GM12878 (cell line): ENCODE results near the gene SUZ12. TPM values are rescaled to one million over a fixed set of nuclear protein-coding genes. Genes with fewer than 3 reads are reported as not detected.
A peak's percentile ranks its signal among the peaks of the same experiment; 100 is the strongest.

ENCODE experiments used
- ATAC-seq: fragments of 200-7000 bp; cut with Tn5 transposase; 3 replicates; pipeline ENCODE4 v1.9.1; 2020; ENCODE audit warnings: mild to moderate bottlenecking, moderate library complexity
- BruUV-seq: library from RNA; stranded (reverse); fragments of 400-500 nt; replicated peaks from 2 replicates; lab custom pipeline; 2021; lab: Mats Ljungman, UMichigan
- CTCF ChIA-PET: fragments of 300-600 bp; sonication (Branson Sonifier 250); formaldehyde crosslinking; extraction: SDS; loops from one replicate; lab custom pipeline; 2021; ENCODE audit warnings: inconsistent platforms; lab: Yijun Ruan, JAX
- POLR2A ChIA-PET: fragments of 350-600 bp; formaldehyde crosslinking; extraction: SDS; loops from one replicate; lab custom pipeline; 2021; ENCODE audit warnings: inconsistent platforms; lab: Charles Lee
- RAD21 ChIA-PET: fragments of 300-600 bp; sonication (Branson Sonifier 250); formaldehyde crosslinking; loops from one replicate; lab custom pipeline; 2023; ENCODE audit warnings: antibody characterized with exemption; ENCODE audit not compliant: unreplicated experiment; lab: Charles Lee
- SMC1A ChIA-PET: fragments of 300-600 bp; sonication (Branson Sonifier 250); formaldehyde crosslinking; loops from one replicate; lab custom pipeline; 2023; ENCODE audit not compliant: unreplicated experiment, uncharacterized antibody; lab: Charles Lee
- DNase-seq: peaks from one replicate; pipeline ENCODE4 v3.0.0-alpha.2; 2011; ENCODE audit warnings: low read depth, low spot score
- FAIRE-seq: peaks from 3 replicates; lab custom pipeline; 2011; peaks lifted over from hg19 to GRCh38; lab: Jason Lieb, UNC
- H2AFZ ChIP-seq: 2 replicates; pipeline ENCODE4 v1.6.0; 2011; ENCODE audit warnings: low read depth, low read length, control low read depth; ENCODE audit not compliant: control insufficient read depth
- H3K27ac ChIP-seq: 2 replicates; pipeline ENCODE4 v1.5.1; 2011; ENCODE audit warnings: control low read depth; ENCODE audit not compliant: control insufficient read depth, insufficient read depth
- H3K27me3 ChIP-seq, 2 experiments: replicated peaks in 1 of 2; 2 replicates each; pipeline versions ENCODE4 v1.6.0 to v1.6.1; 2011; ENCODE audit warnings: low read length in 1 of 2; ENCODE audit not compliant: control insufficient read depth in 2 of 2, insufficient read depth in 2 of 2
- H3K36me3 ChIP-seq, 2 experiments: 2 replicates each; pipeline ENCODE4 v1.5.1; 2011; ENCODE audit warnings: low read length in 1 of 2; ENCODE audit not compliant: control insufficient read depth in 2 of 2, insufficient read depth in 2 of 2
- H3K4me1 ChIP-seq: 2 replicates; pipeline ENCODE4 v1.6.1; 2011; ENCODE audit warnings: mild to moderate bottlenecking, low read length, moderate library complexity, mixed read lengths; ENCODE audit not compliant: control insufficient read depth, insufficient read depth
- H3K4me2 ChIP-seq: 2 replicates; pipeline ENCODE4 v1.6.0; 2011; ENCODE audit warnings: control low read depth; ENCODE audit not compliant: control insufficient read depth, insufficient read depth
- H3K4me3 ChIP-seq: fragments of 200-600 bp; sonication (generic); 2 replicates; pipeline ENCODE4 v1.5.1; 2016
- H3K79me2 ChIP-seq: 2 replicates; pipeline ENCODE4 v1.6.0; 2011; ENCODE audit warnings: low read length; ENCODE audit not compliant: control insufficient read depth, insufficient read depth
- H3K9ac ChIP-seq: 2 replicates; pipeline ENCODE4 v1.8.0; 2011; ENCODE audit warnings: low read length, control low read depth, mixed read lengths; ENCODE audit not compliant: control insufficient read depth, insufficient read depth
- H3K9me3 ChIP-seq: replicated peaks from 3 replicates; pipeline ENCODE4 v1.5.1; 2011; ENCODE audit warnings: mild to moderate bottlenecking, low read length; ENCODE audit not compliant: control insufficient read depth, insufficient read depth
- H4K20me1 ChIP-seq: 2 replicates; pipeline ENCODE4 v1.6.0; 2011; ENCODE audit not compliant: control insufficient read depth, insufficient read depth
- BACH1 ChIP-seq: fragments of 450-650 bp; IDR thresholded peaks from 2 replicates; pipeline ENCODE4 v1.6.1; 2017; ENCODE audit warnings: mild to moderate bottlenecking, borderline replicate concordance
- CBX5 ChIP-seq: sonication (generic); IDR thresholded peaks from 2 replicates; pipeline ENCODE4 v1.6.1; 2016; ENCODE audit warnings: low read depth, moderate library complexity, mild to moderate bottlenecking, inconsistent platforms
- CHD1 ChIP-seq: IDR thresholded peaks from 2 replicates; pipeline ENCODE4 v1.6.1; 2012; ENCODE audit warnings: low read depth, low read length, improper control_type of control experiment
- CREM ChIP-seq: IDR thresholded peaks from 2 replicates; pipeline ENCODE4 v1.6.1; 2014; ENCODE audit warnings: antibody characterized with exemption, low read depth
- JUNB ChIP-seq: IDR thresholded peaks from 2 replicates; pipeline ENCODE4 v1.6.1; 2016; ENCODE audit warnings: antibody characterized with exemption, mild to moderate bottlenecking
- NFIC ChIP-seq: IDR thresholded peaks from 2 replicates; pipeline ENCODE4 v1.6.1; 2012; ENCODE audit warnings: low read depth, mild to moderate bottlenecking, inconsistent platforms, low read length, moderate library complexity
- POLR2AphosphoS5 ChIP-seq: IDR thresholded peaks from 2 replicates; pipeline ENCODE4 v1.6.1; 2011; ENCODE audit warnings: mild to moderate bottlenecking, low read length, inconsistent platforms
- RAD21 ChIP-seq: IDR thresholded peaks from 2 replicates; pipeline ENCODE4 v1.6.1; 2011; ENCODE audit warnings: mild to moderate bottlenecking, low read depth, low read length, moderate library complexity; ENCODE audit not compliant: insufficient read depth
- TCF7 ChIP-seq: IDR thresholded peaks from 2 replicates; pipeline ENCODE4 v1.6.1; 2014; ENCODE audit warnings: antibody characterized with exemption, borderline replicate concordance
- ZNF384 ChIP-seq: IDR thresholded peaks from 2 replicates; pipeline ENCODE4 v1.6.1; 2012; ENCODE audit warnings: low read depth, mild to moderate bottlenecking, low read length, improper control_type of control experiment, borderline replicate concordance
- WGBS: methylation state at CpG from one replicate; pipeline ENCODE4 v1.1.6; 2016; ENCODE audit warnings: low lambda C conversion rate; ENCODE audit not compliant: insufficient replicate concordance, insufficient coverage; ENCODE audit errors: missing lambda C conversion rate; 5-methylcytosine and 5-hydroxymethylcytosine counted together
- in situ Hi-C: fragments of 300-500 bp; cut with MboI; formaldehyde crosslinking; loops from 9 replicates; pipeline ENCODE4 v1.14.3; 2018; ENCODE audit warnings: mixed read lengths
- intact Hi-C: fragments of 100-400 bp; cut with micrococcal nuclease; formaldehyde crosslinking; loops from one replicate; pipeline ENCODE4 v1.14.2; 2022; ENCODE audit not compliant: unreplicated experiment
- polyA plus RNA-seq, 11 experiments: library from polyadenylated mRNA; depleted of rRNA in 4 of 11; unstranded in 6 of 11; stranded (reverse) in 5 of 11; fragments of >200 nt; fragmentation: Nextera tagmentation in 4 of 11; fragmentation: Illumina TruSeq in 1 of 11; extraction: Ambion mirVana in 4 of 11; extraction: Trizol in 1 of 11; gene quantifications; 1 replicate in 1 of 11; 2 replicates in 10 of 11; pipeline versions ENCODE4 v1.2.1 to v1.2.3, GENCODE V29; 2011 to 2016; ENCODE audit warnings: inconsistent platforms in 2 of 11, missing spikeins in 2 of 11, low read depth in 1 of 11
- total RNA-seq, 4 experiments: library from RNA; depleted of rRNA in 3 of 4; stranded (reverse); fragments of >200 nt in 3 of 4; fragmentation: Illumina TruSeq in 1 of 4; extraction: Trizol in 1 of 4; gene quantifications; 2 replicates each; pipeline versions ENCODE4 v1.2.1 to v1.2.3, GENCODE V29; 2013 to 2021

The SUZ12 gene
- total and polyA plus RNA-seq, 10 of the 15 experiments (the other 5 are each of a cell fraction or from before 2014, with no cell fraction given), result 19.2 to 69.2 (median 34.5) TPM

- peaks cover 2% of the 10 kb centered on the region; the same call in 1 of the 2 replicates for H3K4me1 ChIP-seq
- no peaks in the 10 kb centered on the region for H3K9me3 ChIP-seq
- TF ChIP-seq CBX5 (no peak), ZNF384 (no peak)
- no peak overlapping the region for H3K4me3 ChIP-seq
- H4K20me1 ChIP-seq, result no peaks in the 10 kb centered on the region
- H2AFZ ChIP-seq, result no peak overlapping the region
- H3K79me2 ChIP-seq, result no peaks in the 10 kb centered on the region
- ATAC-seq (no peak), FAIRE-seq (no peak), DNase-seq (no peak)
- ChIA-PET RAD21 (no interaction called here), SMC1A (no interaction called here), CTCF (no interaction called here), POLR2A (interaction anchor here (0.7 kb wide), 1 partner anchor 190 kb away, joined by 3 read pairs; no protein-coding TSS in a partner anchor)
- no peak overlapping the region for H3K27ac ChIP-seq
- no TSS peak for BruUV-seq
- H3K36me3 ChIP-seq, result no peaks in the 10 kb centered on the region
- 19% methylated on average over 4 of the region's 4 CpGs for WGBS
- no peak overlapping the region for H3K4me2 ChIP-seq
- in situ Hi-C loops, result no loop called here
- no peak overlapping the region for H3K9ac ChIP-seq
- peaks cover 0 to 2% of the 10 kb centered on the region in 2 experiments; a peak in 1 of 4 replicates for H3K27me3 ChIP-seq
- intact Hi-C loops, result no loop called here
These were observed 18.1 kb upstream of the SUZ12 start for GRCh38 chr17:31918701-31919128.

DNA sequence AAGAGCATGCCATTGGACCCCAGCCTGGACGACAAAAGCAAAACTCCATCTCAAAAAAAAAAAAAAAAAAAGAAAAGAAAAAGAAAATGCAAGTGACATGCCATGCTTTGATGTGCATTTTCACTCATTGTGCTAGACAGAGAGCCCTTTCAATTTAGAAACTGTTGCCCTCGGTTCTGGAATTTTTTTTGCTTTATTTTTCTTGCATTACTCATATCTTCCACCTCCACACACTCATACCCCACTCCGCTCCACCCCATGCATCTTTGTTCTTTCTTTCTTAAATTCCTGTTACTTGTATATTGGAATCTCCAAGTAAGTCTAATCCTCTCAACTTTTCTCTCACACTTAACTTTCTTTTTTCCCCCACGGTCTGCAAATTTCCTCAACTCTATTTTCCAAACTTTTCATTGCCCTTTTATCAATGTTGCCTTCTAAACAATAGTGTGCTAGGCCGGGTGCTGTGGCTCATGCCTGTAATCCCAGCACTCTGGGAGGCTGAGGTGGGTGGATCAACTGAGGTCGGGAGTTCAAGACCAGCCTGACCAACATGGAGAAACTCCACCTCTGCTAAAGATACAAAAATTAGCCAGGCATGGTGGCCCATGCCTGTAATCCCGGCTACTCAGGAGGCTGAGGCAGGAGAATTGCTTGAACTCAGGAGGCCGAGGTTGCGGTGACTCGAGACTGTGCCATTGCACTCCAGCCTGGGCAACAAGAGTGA, 16.8 kb upstream of the SUZ12 start:
- ChIA-PET SMC1A (no interaction called here), RAD21 (no interaction called here), POLR2A (interaction anchor here (0.7 kb wide), 1 partner anchor 504 kb away, joined by 3 read pairs; no protein-coding TSS in a partner anchor), CTCF (no interaction called here)
- H3K4me3 ChIP-seq, result no peak overlapping the region
- H3K9ac ChIP-seq, result no peak overlapping the region
- intact Hi-C loops, result no loop called here
- H3K4me2 ChIP-seq, result no peak overlapping the region
- FAIRE-seq (no peak), DNase-seq (no peak), ATAC-seq (peak; percentile 75)
- no peaks in the 10 kb centered on the region for H3K36me3 ChIP-seq
- TF ChIP-seq CHD1, result no peak
- TF ChIP-seq BACH1, result no peak
- peak; percentile 72 for TF ChIP-seq JUNB
- TF ChIP-seq TCF7, result 0 out of 2 replicates have a peak, but pooled peaks have one; percentile 49
- TF ChIP-seq RAD21, result no peak
- no peak for TF ChIP-seq POLR2AphosphoS5
- peak; percentile 68; the same call in 1 of the 2 replicates for TF ChIP-seq NFIC
- 0 out of 2 replicates have a peak, but pooled peaks have one; percentile 34 for TF ChIP-seq CREM
- peaks cover 0 to 2% of the 10 kb centered on the region in 2 experiments; a peak in 1 of 4 replicates for H3K27me3 ChIP-seq
- H3K27ac ChIP-seq, result no peak overlapping the region
- no peaks in the 10 kb centered on the region for H3K9me3 ChIP-seq
- H3K4me1 ChIP-seq, result no peaks in the 10 kb centered on the region
- no peaks in the 10 kb centered on the region for H3K79me2 ChIP-seq
- in situ Hi-C loops, result no loop called here
- 45% methylated on average over 9 of the region's 10 CpGs for WGBS
- no peak overlapping the region for H2AFZ ChIP-seq
- BruUV-seq, result no TSS peak
- H4K20me1 ChIP-seq, result no peaks in the 10 kb centered on the region
